ENCODE results near the gene GAB4.
"Not testable (repeated sequence)": the region's sequence is repeated elsewhere in the genome, so short reads cannot be mapped to it uniquely, and the experiment has no call there.

GAB4 gene

GRCh38 chr22:16958475-16958874 lies 49.5 kb downstream of the GAB4 start:
- no peak for DNase-seq (ENCODE audit: low read depth, low spot score)
- no peaks in the 10 kb centered on the region for H3K36me3 ChIP-seq (ENCODE audit: control insufficient read depth, insufficient read depth, low read length)
- no peak overlapping the region for H3K27ac ChIP-seq (ENCODE audit: low read length)
- no CpG with 5 or more reads among the region's 2 CpGs for WGBS (ENCODE audit: insufficient coverage, insufficient read length)
- H3K9me3 ChIP-seq (ENCODE audit: control insufficient read depth, insufficient read depth, low read length), result no peaks in the 10 kb centered on the region
- H3K27me3 ChIP-seq (ENCODE audit: control insufficient read depth, insufficient read depth, low read length), result no peaks in the 10 kb centered on the region
- H3K4me1 ChIP-seq (ENCODE audit: control insufficient read depth, insufficient read depth, low read length), result no peaks in the 10 kb centered on the region
- no peak overlapping the region for H3K4me3 ChIP-seq (ENCODE audit: low read length)

- H3K4me1 ChIP-seq (ENCODE audit: control insufficient read depth, insufficient read depth, low read length), result no peaks in the 10 kb centered on the region; the same call in 1 of the 2 replicates
- no CpG with 5 or more reads among the region's 7 CpGs for WGBS (ENCODE audit: insufficient coverage, insufficient read length)
- H3K27me3 ChIP-seq (ENCODE audit: control insufficient read depth, insufficient read depth, low read length), result no peaks in the 10 kb centered on the region
- no peaks in the 10 kb centered on the region for H3K9me3 ChIP-seq (ENCODE audit: control insufficient read depth, insufficient read depth, low read length)
- no peaks in the 10 kb centered on the region for H3K36me3 ChIP-seq (ENCODE audit: control insufficient read depth, insufficient read depth, low read length)
- H3K4me3 ChIP-seq (ENCODE audit: low read length), result no peak overlapping the region
- no peak overlapping the region for H3K27ac ChIP-seq (ENCODE audit: low read length)
- DNase-seq (ENCODE audit: low read depth, low spot score), result no peak
Measured at GRCh38 chr22:16957781-16958180, 50.2 kb downstream of the GAB4 start.

GRCh38 chr22:16956290-16956689 lies 51.7 kb downstream of the GAB4 start:
- WGBS (ENCODE audit: insufficient coverage, insufficient read length), result no CpG with 5 or more reads among the region's 6 CpGs

GRCh38 chr22:16955678-16956210 lies 52.3 kb downstream of the GAB4 start:
- Histone ChIP-seq H3K4me1 (ENCODE audit: control insufficient read depth, insufficient read depth, low read length) (no peaks in the 10 kb centered on the region; the same call in 1 of the 2 replicates), H3K9me3 (ENCODE audit: control insufficient read depth, insufficient read depth, low read length) (no peaks in the 10 kb centered on the region)

More at GRCh38 chr22:16956290-16956689, 51.7 kb downstream of the GAB4 start:
- Histone ChIP-seq H3K4me3 (ENCODE audit: low read length) (no peak overlapping the region), H3K9me3 (ENCODE audit: control insufficient read depth, insufficient read depth, low read length) (no peaks in the 10 kb centered on the region), H3K27ac (ENCODE audit: low read length) (no peak overlapping the region), H3K36me3 (ENCODE audit: control insufficient read depth, insufficient read depth, low read length) (no peaks in the 10 kb centered on the region), H3K27me3 (ENCODE audit: control insufficient read depth, insufficient read depth, low read length) (no peaks in the 10 kb centered on the region), H3K4me1 (ENCODE audit: control insufficient read depth, insufficient read depth, low read length) (no peaks in the 10 kb centered on the region; the same call in 1 of the 2 replicates)
- DNase-seq (ENCODE audit: low read depth, low spot score), result no peak

GRCh38 chr22:16955081-16955480 lies 52.9 kb downstream of the GAB4 start:
- H3K27me3 ChIP-seq (ENCODE audit: control insufficient read depth, insufficient read depth, low read length), result no peaks in the 10 kb centered on the region
- no peak overlapping the region for H3K4me3 ChIP-seq (ENCODE audit: low read length)
- WGBS (ENCODE audit: insufficient coverage, insufficient read length), result no CpG with 5 or more reads among the region's 5 CpGs
- DNase-seq (ENCODE audit: low read depth, low spot score), result no peak
- H3K4me1 ChIP-seq (ENCODE audit: control insufficient read depth, insufficient read depth, low read length), result no peaks in the 10 kb centered on the region; the same call in 1 of the 2 replicates
- H3K36me3 ChIP-seq (ENCODE audit: control insufficient read depth, insufficient read depth, low read length), result no peaks in the 10 kb centered on the region
- H3K9me3 ChIP-seq (ENCODE audit: control insufficient read depth, insufficient read depth, low read length), result no peaks in the 10 kb centered on the region
- no peak overlapping the region for H3K27ac ChIP-seq (ENCODE audit: low read length)

More at GRCh38 chr22:16955678-16956210, 52.3 kb downstream of the GAB4 start:
- Histone ChIP-seq H3K27ac (ENCODE audit: low read length) (no peak overlapping the region), H3K4me3 (ENCODE audit: low read length) (no peak overlapping the region), H3K36me3 (ENCODE audit: control insufficient read depth, insufficient read depth, low read length) (no peaks in the 10 kb centered on the region), H3K27me3 (ENCODE audit: control insufficient read depth, insufficient read depth, low read length) (no peaks in the 10 kb centered on the region)
- no peak for DNase-seq (ENCODE audit: low read depth, low spot score)
- WGBS (ENCODE audit: insufficient coverage, insufficient read length), result no CpG with 5 or more reads among the region's 2 CpGs

- no CpG with 5 or more reads among the region's 5 CpGs for WGBS (ENCODE audit: insufficient coverage, insufficient read length)
- no peaks in the 10 kb centered on the region for H3K9me3 ChIP-seq (ENCODE audit: control insufficient read depth, insufficient read depth, low read length)
- no peak overlapping the region for H3K4me3 ChIP-seq (ENCODE audit: low read length)
- H3K4me1 ChIP-seq (ENCODE audit: control insufficient read depth, insufficient read depth, low read length), result no peaks in the 10 kb centered on the region; the same call in 1 of the 2 replicates
- H3K27ac ChIP-seq (ENCODE audit: low read length), result no peak overlapping the region
- DNase-seq (ENCODE audit: low read depth, low spot score), result no peak
- H3K36me3 ChIP-seq (ENCODE audit: control insufficient read depth, insufficient read depth, low read length), result no peaks in the 10 kb centered on the region
- H3K27me3 ChIP-seq (ENCODE audit: control insufficient read depth, insufficient read depth, low read length), result no peaks in the 10 kb centered on the region
Measured at GRCh38 chr22:16954060-16954403, 54.0 kb downstream of the GAB4 start.

- Histone ChIP-seq H3K27ac (ENCODE audit: low read length) (no peak overlapping the region), H3K4me1 (ENCODE audit: control insufficient read depth, insufficient read depth, low read length) (no peaks in the 10 kb centered on the region; the same call in 1 of the 2 replicates), H3K36me3 (ENCODE audit: control insufficient read depth, insufficient read depth, low read length) (no peaks in the 10 kb centered on the region), H3K27me3 (ENCODE audit: control insufficient read depth, insufficient read depth, low read length) (no peaks in the 10 kb centered on the region), H3K4me3 (ENCODE audit: low read length) (no peak overlapping the region), H3K9me3 (ENCODE audit: control insufficient read depth, insufficient read depth, low read length) (no peaks in the 10 kb centered on the region)
- DNase-seq (ENCODE audit: low read depth, low spot score), result no peak
- WGBS (ENCODE audit: insufficient coverage, insufficient read length), result no CpG with 5 or more reads among the region's 7 CpGs
Measured at GRCh38 chr22:16953206-16954059, 54.6 kb downstream of the GAB4 start.

GRCh38 chr22:16949561-16949960 lies 58.5 kb downstream of the GAB4 start:
- no peaks in the 10 kb centered on the region for H3K9me3 ChIP-seq (ENCODE audit: control insufficient read depth, insufficient read depth, low read length)
- H3K27me3 ChIP-seq (ENCODE audit: control insufficient read depth, insufficient read depth, low read length), result no peaks in the 10 kb centered on the region
- no peak overlapping the region for H3K27ac ChIP-seq (ENCODE audit: low read length)
- DNase-seq (ENCODE audit: low read depth, low spot score), result no peak
- no peaks in the 10 kb centered on the region; the same call in 1 of the 2 replicates for H3K4me1 ChIP-seq (ENCODE audit: control insufficient read depth, insufficient read depth, low read length)
- no peak overlapping the region for H3K4me3 ChIP-seq (ENCODE audit: low read length)
- no peaks in the 10 kb centered on the region for H3K36me3 ChIP-seq (ENCODE audit: control insufficient read depth, insufficient read depth, low read length)
- no CpG with 5 or more reads among the region's 3 CpGs for WGBS (ENCODE audit: insufficient coverage, insufficient read length)

GRCh38 chr22:16937811-16938210 lies 70.2 kb downstream of the GAB4 start:
- no peak overlapping the region for H3K27ac ChIP-seq (ENCODE audit: low read length)
- H3K4me1 ChIP-seq (ENCODE audit: control insufficient read depth, insufficient read depth, low read length), result no peaks in the 10 kb centered on the region
- no peak overlapping the region for H3K4me3 ChIP-seq (ENCODE audit: low read length)
- H3K36me3 ChIP-seq (ENCODE audit: control insufficient read depth, insufficient read depth, low read length), result no peaks in the 10 kb centered on the region
- no peak for DNase-seq (ENCODE audit: low read depth, low spot score)
- no peaks in the 10 kb centered on the region for H3K27me3 ChIP-seq (ENCODE audit: control insufficient read depth, insufficient read depth, low read length)
- WGBS (ENCODE audit: insufficient coverage, insufficient read length), result no CpG with 5 or more reads among the region's 5 CpGs
- no peaks in the 10 kb centered on the region for H3K9me3 ChIP-seq (ENCODE audit: control insufficient read depth, insufficient read depth, low read length)

GRCh38 chr22:16937209-16937608 lies 70.8 kb downstream of the GAB4 start:
- DNase-seq (ENCODE audit: low read depth, low spot score); H3K4me3 ChIP-seq (ENCODE audit: low read length); H3K4me1 ChIP-seq (ENCODE audit: control insufficient read depth, insufficient read depth, low read length); H3K27ac ChIP-seq (ENCODE audit: low read length); H3K9me3 ChIP-seq (ENCODE audit: control insufficient read depth, insufficient read depth, low read length); H3K27me3 ChIP-seq (ENCODE audit: control insufficient read depth, insufficient read depth, low read length); H3K36me3 ChIP-seq (ENCODE audit: control insufficient read depth, insufficient read depth, low read length): not testable (repeated sequence)
- no CpG with 5 or more reads among the region's 5 CpGs for WGBS (ENCODE audit: insufficient coverage, insufficient read length)

All from iPS DF 6.9 (cell line).